Left renal cortex interstitium (tissue), 4 donors: ENCODE data around the gene GNG7. TPM values are rescaled to one million over a fixed set of nuclear protein-coding genes. Genes with fewer than 3 reads are reported as not detected.
"Not testable (repeated sequence)": the region's sequence is repeated elsewhere in the genome, so short reads cannot be mapped to it uniquely, and the experiment has no call there.

Source experiments
- DNase-seq, 4 donors: peaks; one replicate each; pipeline ENCODE4 v3.0.0-alpha.2; 2013; ENCODE audit warnings: low read depth in 4 of 4, low spot score in 2 of 4, missing footprints in 1 of 4
- polyA plus RNA-seq, 4 donors: library from polyadenylated mRNA; unstranded; fragments of 120-200 nt; gene quantifications; one replicate each; pipeline ENCODE4 v1.2.1, GENCODE V29; 2013; ENCODE audit not compliant: insufficient read length in 4 of 4

The GNG7 gene
- polyA plus RNA-seq, 4 donors: 5.2 to 7.7 (median 7.0) TPM

- DNase-seq: no peak
Observed at GRCh38 chr19:2527171-2527570, 175.3 kb downstream of the GNG7 start.

GRCh38 chr19:2524840-2525723 is 177.4 kb downstream of the GNG7 start:
- DNase-seq: no peak

GRCh38 chr19:2524361-2524839 is 178.1 kb downstream of the GNG7 start:
- no peak for DNase-seq

GRCh38 chr19:2523630-2524311 is 178.7 kb downstream of the GNG7 start:
- DNase-seq: no peak

GRCh38 chr19:2519482-2519881 is 183.0 kb downstream of the GNG7 start:
- no peak for DNase-seq

- not testable (repeated sequence) for DNase-seq
Observed at GRCh38 chr19:2518856-2519255, 183.6 kb downstream of the GNG7 start.

- no peak for DNase-seq
Observed at GRCh38 chr19:2517881-2518601, 184.5 kb downstream of the GNG7 start.

- DNase-seq: no peak
Observed at GRCh38 chr19:2516727-2517126, 185.8 kb downstream of the GNG7 start.

GRCh38 chr19:2514981-2515518 is 187.4 kb downstream of the GNG7 start:
- DNase-seq: no peak

GRCh38 chr19:2512523-2513431 is 189.7 kb downstream of the GNG7 start:
- DNase-seq: no peak

GRCh38 chr19:2511991-2512390 is 190.5 kb downstream of the GNG7 start:
- no peak for DNase-seq

- DNase-seq: no peak
Observed at GRCh38 chr19:2511570-2511969, 190.9 kb downstream of the GNG7 start.

GRCh38 chr19:2509096-2509495 is 193.4 kb downstream of the GNG7 start:
- no peak for DNase-seq

GRCh38 chr19:2507109-2507508 is 195.4 kb downstream of the GNG7 start:
- no peak for DNase-seq

- not testable (repeated sequence) for DNase-seq
Observed at GRCh38 chr19:2506656-2507055, 195.8 kb downstream of the GNG7 start.

GRCh38 chr19:2503521-2504109 is 198.9 kb downstream of the GNG7 start:
- DNase-seq: no peak

GRCh38 chr19:2500841-2501261 is 201.6 kb downstream of the GNG7 start:
- DNase-seq: no peak

GRCh38 chr19:2500156-2500555 is 202.3 kb downstream of the GNG7 start:
- no peak for DNase-seq

- no peak for DNase-seq
Observed at GRCh38 chr19:2497186-2497585, 205.3 kb downstream of the GNG7 start.
